Measurements from ENCODE around the gene RIPOR1.
A peak's percentile ranks its signal among the peaks of the same experiment; 100 is the strongest.

The RIPOR1 gene

DNA sequence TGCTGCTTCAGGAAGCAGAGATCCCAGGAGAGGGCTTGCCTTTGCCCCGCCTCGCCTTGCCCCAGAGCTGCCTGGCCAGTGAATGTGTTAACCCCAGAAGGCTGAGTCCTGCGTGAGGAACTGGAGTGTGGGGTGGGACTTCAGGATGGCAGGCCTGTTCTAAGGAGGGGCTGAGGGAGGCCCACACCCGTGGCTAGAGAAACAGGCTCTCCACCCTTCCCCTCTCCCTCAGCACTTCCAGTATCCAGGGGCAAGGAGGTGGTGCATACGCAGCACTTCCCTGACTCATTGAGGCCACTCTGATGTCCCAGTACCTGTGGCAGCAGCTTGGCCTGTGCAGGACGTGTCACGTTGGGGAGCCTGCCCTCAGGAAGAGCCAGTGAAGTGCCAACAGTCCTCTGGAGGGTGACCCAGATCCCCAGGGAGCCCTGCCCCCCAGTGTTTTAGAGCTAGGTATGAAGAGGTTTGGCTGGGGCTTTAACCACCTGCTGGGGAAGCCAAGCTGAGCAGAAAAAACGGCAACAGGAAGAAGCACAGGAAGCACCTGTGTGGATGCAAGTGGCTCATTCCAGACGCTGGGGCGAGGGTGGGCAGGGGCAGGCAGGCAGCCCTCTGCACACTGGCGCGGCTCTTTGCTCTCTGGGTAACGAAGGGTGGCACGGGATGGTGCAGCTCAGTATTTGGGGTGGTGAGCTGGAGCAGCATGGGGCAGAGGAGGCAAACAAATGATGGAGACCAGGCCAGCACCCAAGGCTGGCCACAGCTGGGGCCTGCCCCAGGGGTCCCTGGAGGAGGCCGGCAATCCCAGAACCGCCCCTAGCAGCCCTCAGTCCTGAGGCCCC lies 19.0 kb downstream of the RIPOR1 start:
- H3K9me3 ChIP-seq (ENCODE audit: insufficient read depth, low read depth, low read length), result no peaks in the 10 kb centered on the region
- peaks cover 67% of the 10 kb centered on the region for H3K4me1 ChIP-seq (ENCODE audit: insufficient read depth, low read length, poor library complexity, severe bottlenecking)
- no peak for TF ChIP-seq EZH2phosphoT487 (IDR thresholded peaks at IDR 0.05; ENCODE audit: borderline replicate concordance)
- TF ChIP-seq, protein P1, sequence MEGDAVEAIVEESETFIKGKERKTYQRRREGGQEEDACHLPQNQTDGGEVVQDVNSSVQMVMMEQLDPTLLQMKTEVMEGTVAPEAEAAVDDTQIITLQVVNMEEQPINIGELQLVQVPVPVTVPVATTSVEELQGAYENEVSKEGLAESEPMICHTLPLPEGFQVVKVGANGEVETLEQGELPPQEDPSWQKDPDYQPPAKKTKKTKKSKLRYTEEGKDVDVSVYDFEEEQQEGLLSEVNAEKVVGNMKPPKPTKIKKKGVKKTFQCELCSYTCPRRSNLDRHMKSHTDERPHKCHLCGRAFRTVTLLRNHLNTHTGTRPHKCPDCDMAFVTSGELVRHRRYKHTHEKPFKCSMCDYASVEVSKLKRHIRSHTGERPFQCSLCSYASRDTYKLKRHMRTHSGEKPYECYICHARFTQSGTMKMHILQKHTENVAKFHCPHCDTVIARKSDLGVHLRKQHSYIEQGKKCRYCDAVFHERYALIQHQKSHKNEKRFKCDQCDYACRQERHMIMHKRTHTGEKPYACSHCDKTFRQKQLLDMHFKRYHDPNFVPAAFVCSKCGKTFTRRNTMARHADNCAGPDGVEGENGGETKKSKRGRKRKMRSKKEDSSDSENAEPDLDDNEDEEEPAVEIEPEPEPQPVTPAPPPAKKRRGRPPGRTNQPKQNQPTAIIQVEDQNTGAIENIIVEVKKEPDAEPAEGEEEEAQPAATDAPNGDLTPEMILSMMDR (conservative IDR thresholded peaks at IDR 0.05; ENCODE audit: low read length), result no peak
- H3K4me3 ChIP-seq (ENCODE audit: low read length, poor library complexity, severe bottlenecking), result peak overlapping the region; percentile 75
- H3K36me3 ChIP-seq (ENCODE audit: insufficient read depth, low read length), result peaks cover 4% of the 10 kb centered on the region; the same call in 1 of the 2 replicates
- peak overlapping the region; percentile 98 for H3K9ac ChIP-seq (ENCODE audit: low read depth, low read length, poor library complexity, severe bottlenecking)
- no peaks in the 10 kb centered on the region for H3K27me3 ChIP-seq (ENCODE audit: insufficient read depth, low read length, poor library complexity, severe bottlenecking)
- H3K4me2 ChIP-seq (ENCODE audit: low read depth, low read length, poor library complexity, severe bottlenecking), result peak overlapping the region; percentile 99
- H3K79me2 ChIP-seq (ENCODE audit: insufficient read depth, low read length), result peaks cover 46% of the 10 kb centered on the region
- peaks cover 18% of the 10 kb centered on the region; the same call in 1 of the 2 replicates for H3F3A ChIP-seq (ENCODE audit: low read depth)
- H2AFZ ChIP-seq (ENCODE audit: low read length), result no peak overlapping the region
- H3K9me2 ChIP-seq (replicated peaks; ENCODE audit: low read depth, low read length), result no peaks in the 10 kb centered on the region
- no peaks in the 10 kb centered on the region for H4K20me1 ChIP-seq (ENCODE audit: insufficient read depth, low read length, poor library complexity, severe bottlenecking)

DNA sequence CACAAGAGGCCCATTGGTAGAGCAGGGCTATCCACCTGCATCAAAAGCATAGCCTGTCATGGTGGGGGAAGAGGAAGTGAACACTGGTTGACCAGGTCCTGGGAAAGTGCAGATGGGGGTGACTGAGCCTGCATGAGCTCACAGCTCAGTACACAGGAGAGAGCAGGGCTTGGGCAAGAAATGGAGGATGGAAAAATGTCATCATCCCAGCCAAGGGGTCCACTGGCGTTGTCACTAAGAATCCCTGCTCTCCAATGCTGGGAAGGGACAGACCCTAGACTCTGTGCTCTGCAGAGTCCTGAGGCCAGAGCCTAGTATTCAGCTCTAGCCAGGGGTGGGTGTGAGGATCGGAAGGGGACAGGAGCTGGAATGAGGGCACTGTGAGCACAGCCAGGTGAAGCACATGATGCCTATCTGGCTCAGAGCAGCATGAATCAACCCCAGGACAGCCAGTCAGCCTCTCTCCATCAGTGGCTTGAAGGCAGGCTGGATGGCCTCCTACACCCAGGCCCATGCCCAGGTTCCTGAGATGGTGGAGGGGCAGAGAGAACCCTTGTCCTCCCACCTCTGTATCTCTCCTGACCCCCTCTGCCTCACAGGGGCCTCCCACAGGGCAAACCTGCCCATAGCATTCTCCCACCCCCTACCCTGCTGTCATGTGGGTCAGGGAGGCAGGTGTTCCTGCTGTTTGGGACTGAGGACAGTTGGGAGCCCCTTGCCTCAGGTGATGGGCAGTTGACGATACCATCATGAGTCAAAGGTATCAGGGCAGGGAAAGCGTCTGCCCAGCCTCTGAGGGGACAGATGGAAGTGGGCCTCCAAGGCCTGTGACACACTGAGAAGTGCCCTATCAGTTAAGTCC lies 19.9 kb downstream of the RIPOR1 start:
- Histone ChIP-seq H3K9me3 (ENCODE audit: insufficient read depth, low read depth, low read length) (no peaks in the 10 kb centered on the region), H3K4me2 (ENCODE audit: low read depth, low read length, poor library complexity, severe bottlenecking) (peak overlapping the region; percentile 99), H3K4me1 (ENCODE audit: insufficient read depth, low read length, poor library complexity, severe bottlenecking) (peaks cover 71% of the 10 kb centered on the region), H3K9ac (ENCODE audit: low read depth, low read length, poor library complexity, severe bottlenecking) (peak overlapping the region; percentile 98), H4K20me1 (ENCODE audit: insufficient read depth, low read length, poor library complexity, severe bottlenecking) (no peaks in the 10 kb centered on the region), H3K4me3 (ENCODE audit: low read length, poor library complexity, severe bottlenecking) (peak overlapping the region; percentile 75), H3F3A (ENCODE audit: low read depth) (peaks cover 18% of the 10 kb centered on the region; the same call in 1 of the 2 replicates), H3K36me3 (ENCODE audit: insufficient read depth, low read length) (peaks cover 4% of the 10 kb centered on the region; the same call in 1 of the 2 replicates), H3K79me2 (ENCODE audit: insufficient read depth, low read length) (peaks cover 54% of the 10 kb centered on the region), H3K27me3 (ENCODE audit: insufficient read depth, low read length, poor library complexity, severe bottlenecking) (no peaks in the 10 kb centered on the region), H2AFZ (ENCODE audit: low read length) (no peak overlapping the region), H3K9me2 (replicated peaks; ENCODE audit: low read depth, low read length) (no peaks in the 10 kb centered on the region)
- TF ChIP-seq, protein P1 (conservative IDR thresholded peaks at IDR 0.05; ENCODE audit: low read length), result no peak; the same call in 1 of the 2 replicates

- H3K4me2 ChIP-seq (ENCODE audit: low read depth, low read length, poor library complexity, severe bottlenecking), result peak overlapping the region; percentile 99
- no peaks in the 10 kb centered on the region for H3K9me3 ChIP-seq (ENCODE audit: insufficient read depth, low read depth, low read length)
- no peaks in the 10 kb centered on the region for H3K27me3 ChIP-seq (ENCODE audit: insufficient read depth, low read length, poor library complexity, severe bottlenecking)
- peak overlapping the region; percentile 75 for H3K4me3 ChIP-seq (ENCODE audit: low read length, poor library complexity, severe bottlenecking)
- H3K9me2 ChIP-seq (replicated peaks; ENCODE audit: low read depth, low read length), result no peaks in the 10 kb centered on the region
- no peak overlapping the region for H2AFZ ChIP-seq (ENCODE audit: low read length)
- H3F3A ChIP-seq (ENCODE audit: low read depth), result peaks cover 18% of the 10 kb centered on the region; the same call in 1 of the 2 replicates
- no peaks in the 10 kb centered on the region for H4K20me1 ChIP-seq (ENCODE audit: insufficient read depth, low read length, poor library complexity, severe bottlenecking)
- peaks cover 62% of the 10 kb centered on the region for H3K79me2 ChIP-seq (ENCODE audit: insufficient read depth, low read length)
- peak overlapping the region; percentile 98 for H3K9ac ChIP-seq (ENCODE audit: low read depth, low read length, poor library complexity, severe bottlenecking)
- TF ChIP-seq EZH2phosphoT487 (IDR thresholded peaks at IDR 0.05; ENCODE audit: borderline replicate concordance), result no peak
- TF ChIP-seq, protein P1 (conservative IDR thresholded peaks at IDR 0.05; ENCODE audit: low read length), result no peak
- H3K4me1 ChIP-seq (ENCODE audit: insufficient read depth, low read length, poor library complexity, severe bottlenecking), result peaks cover 78% of the 10 kb centered on the region
- H3K36me3 ChIP-seq (ENCODE audit: insufficient read depth, low read length), result peaks cover 9% of the 10 kb centered on the region; the same call in 1 of the 2 replicates
Measured at GRCh38 chr16:67549240-67549639, 20.6 kb downstream of the RIPOR1 start.
